ENCODE results near the gene TPSD1.
A peak's percentile ranks its signal among the peaks of the same experiment; 100 is the strongest.

TPSD1 gene

GRCh38 chr16:1300664-1301476 is 45.0 kb downstream of the TPSD1 start:
- no peak overlapping the region for H3K9ac ChIP-seq (ENCODE audit: low read length)
- no peak overlapping the region for H3K4me3 ChIP-seq (ENCODE audit: insufficient read depth, low read length, poor library complexity, severe bottlenecking)
- no peak overlapping the region for H2AFZ ChIP-seq (ENCODE audit: low read depth, low read length, severe bottlenecking)

GRCh38 chr16:1301562-1301961 is 45.7 kb downstream of the TPSD1 start:
- no peaks in the 10 kb centered on the region for H3K9me3 ChIP-seq (ENCODE audit: insufficient read depth, low read length)
- TF ChIP-seq CTCF (IDR thresholded peaks at IDR 0.05; ENCODE audit: insufficient read depth, low read length, poor library complexity, severe bottlenecking), result no peak
- TF ChIP-seq EZH2phosphoT487 (conservative IDR thresholded peaks at IDR 0.05; ENCODE audit: low read length), result no peak
- no peak overlapping the region for H3K9ac ChIP-seq (ENCODE audit: low read length)
- no peaks in the 10 kb centered on the region for H3K9me2 ChIP-seq (replicated peaks; ENCODE audit: insufficient read depth, low read length)
- no peak overlapping the region for H3K4me3 ChIP-seq (ENCODE audit: insufficient read depth, low read length, poor library complexity, severe bottlenecking)
- H3K27ac ChIP-seq (ENCODE audit: low read depth, low read length), result no peak overlapping the region
- H2AFZ ChIP-seq (ENCODE audit: low read depth, low read length, severe bottlenecking), result no peak overlapping the region
- no peaks in the 10 kb centered on the region for H3K79me2 ChIP-seq (ENCODE audit: insufficient read depth, low read length)
- H3K4me2 ChIP-seq (ENCODE audit: low read depth, low read length, poor library complexity, severe bottlenecking), result no peak overlapping the region
- H4K20me1 ChIP-seq (ENCODE audit: low read depth, low read length), result no peaks in the 10 kb centered on the region
- H3F3A ChIP-seq (ENCODE audit: insufficient read depth), result peaks cover 11% of the 10 kb centered on the region
- no peaks in the 10 kb centered on the region for H3K27me3 ChIP-seq (ENCODE audit: low read length)
- no peaks in the 10 kb centered on the region for H3K36me3 ChIP-seq (ENCODE audit: low read length)

More at GRCh38 chr16:1300664-1301476, 45.0 kb downstream of the TPSD1 start:
- no peaks in the 10 kb centered on the region for H3K79me2 ChIP-seq (ENCODE audit: insufficient read depth, low read length)
- no peaks in the 10 kb centered on the region for H3K9me2 ChIP-seq (replicated peaks; ENCODE audit: insufficient read depth, low read length)
- H3K9me3 ChIP-seq (ENCODE audit: insufficient read depth, low read length), result no peaks in the 10 kb centered on the region
- H3K27ac ChIP-seq (ENCODE audit: low read depth, low read length), result no peak overlapping the region
- TF ChIP-seq CTCF (IDR thresholded peaks at IDR 0.05; ENCODE audit: insufficient read depth, low read length, poor library complexity, severe bottlenecking) (peak; percentile 77), EZH2phosphoT487 (conservative IDR thresholded peaks at IDR 0.05; ENCODE audit: low read length) (no peak)
- no peaks in the 10 kb centered on the region for H3K36me3 ChIP-seq (ENCODE audit: low read length)
- H3K4me2 ChIP-seq (ENCODE audit: low read depth, low read length, poor library complexity, severe bottlenecking), result no peak overlapping the region
- H3F3A ChIP-seq (ENCODE audit: insufficient read depth), result peaks cover 11% of the 10 kb centered on the region
- no peaks in the 10 kb centered on the region for H4K20me1 ChIP-seq (ENCODE audit: low read depth, low read length)
- no peaks in the 10 kb centered on the region for H3K27me3 ChIP-seq (ENCODE audit: low read length)

- Histone ChIP-seq H3K79me2 (ENCODE audit: insufficient read depth, low read length) (peaks cover 10% of the 10 kb centered on the region), H3K4me2 (ENCODE audit: low read depth, low read length, poor library complexity, severe bottlenecking) (no peak overlapping the region), H3F3A (ENCODE audit: insufficient read depth) (peaks cover 14% of the 10 kb centered on the region), H3K4me3 (ENCODE audit: insufficient read depth, low read length, poor library complexity, severe bottlenecking) (no peak overlapping the region), H3K9me3 (ENCODE audit: insufficient read depth, low read length) (no peaks in the 10 kb centered on the region), H3K36me3 (ENCODE audit: low read length) (no peaks in the 10 kb centered on the region), H2AFZ (ENCODE audit: low read depth, low read length, severe bottlenecking) (no peak overlapping the region), H3K27ac (ENCODE audit: low read depth, low read length) (no peak overlapping the region), H3K27me3 (ENCODE audit: low read length) (no peaks in the 10 kb centered on the region), H4K20me1 (ENCODE audit: low read depth, low read length) (0 out of 2 replicates have a peak, but pooled peaks cover 7% of the 10 kb centered on the region), H3K9ac (ENCODE audit: low read length) (no peak overlapping the region), H3K9me2 (replicated peaks; ENCODE audit: insufficient read depth, low read length) (no peaks in the 10 kb centered on the region)
- TF ChIP-seq EZH2phosphoT487 (conservative IDR thresholded peaks at IDR 0.05; ENCODE audit: low read length) (no peak), CTCF (IDR thresholded peaks at IDR 0.05; ENCODE audit: insufficient read depth, low read length, poor library complexity, severe bottlenecking) (no peak)
Measured at GRCh38 chr16:1305823-1306222, 50.0 kb downstream of the TPSD1 start.

Measured in SU-DHL-6 (cell line).